H9 (cell line): ENCODE results near the gene HEXD. TPM values are rescaled to one million over a fixed set of nuclear protein-coding genes. Genes with fewer than 3 reads are reported as not detected.

ENCODE experiments used
- DNase-seq: peaks from one replicate; pipeline ENCODE4 v3.0.0-alpha.2; 2017
- H2AFZ ChIP-seq: one replicate; pipeline ENCODE4 v1.6.1; 2013; ENCODE audit warnings: mild to moderate bottlenecking, low read length, control low read depth, moderate library complexity
- H2AK5ac ChIP-seq: 2 replicates; pipeline ENCODE4 v1.6.1; 2013; ENCODE audit warnings: low read length, control low read depth, mixed read lengths; ENCODE audit not compliant: insufficient read length
- H2BK120ac ChIP-seq: one replicate; pipeline ENCODE4 v1.6.1; 2013; ENCODE audit warnings: low read depth, mild to moderate bottlenecking, low read length, control low read depth, inconsistent platforms; ENCODE audit not compliant: poor library complexity, severe bottlenecking
- H2BK12ac ChIP-seq: 2 replicates; pipeline ENCODE4 v1.6.1; 2013; ENCODE audit warnings: low read length, control low read depth, mixed read lengths, low read depth; ENCODE audit not compliant: insufficient read length
- H2BK15ac ChIP-seq: 2 replicates; pipeline ENCODE4 v1.6.1; 2013; ENCODE audit warnings: low read depth, low read length, control low read depth
- H2BK20ac ChIP-seq: one replicate; pipeline ENCODE4 v1.6.1; 2013; ENCODE audit warnings: low read depth, mild to moderate bottlenecking, low read length, control low read depth, inconsistent platforms; ENCODE audit not compliant: poor library complexity, severe bottlenecking
- H2BK5ac ChIP-seq: 2 replicates; pipeline ENCODE4 v1.6.1; 2013; ENCODE audit warnings: low read length, control low read depth, mixed read lengths; ENCODE audit not compliant: insufficient read length
- H3K14ac ChIP-seq: 2 replicates; pipeline ENCODE4 v1.6.1; 2013; ENCODE audit warnings: low read length, control low read depth; ENCODE audit not compliant: insufficient read depth
- H3K18ac ChIP-seq: 2 replicates; pipeline ENCODE4 v1.6.1; 2013; ENCODE audit warnings: low read depth, mild to moderate bottlenecking, mixed read lengths, low read length, control low read depth; ENCODE audit not compliant: insufficient read length
- H3K23ac ChIP-seq: 2 replicates; pipeline ENCODE4 v1.6.1; 2013; ENCODE audit warnings: low read length, control low read depth, mixed read lengths, low read depth; ENCODE audit not compliant: insufficient read length
- H3K23me2 ChIP-seq: 2 replicates; pipeline ENCODE4 v1.6.1; 2013; ENCODE audit warnings: low read depth, mild to moderate bottlenecking, mixed read lengths, low read length, control low read depth; ENCODE audit not compliant: insufficient read length, poor library complexity, severe bottlenecking
- H3K27ac ChIP-seq: 2 replicates; pipeline ENCODE4 v1.5.1; 2013; ENCODE audit warnings: low read length, control low read depth, mixed read lengths, low read depth; ENCODE audit not compliant: insufficient read length
- H3K27me3 ChIP-seq: 2 replicates; pipeline ENCODE4 v1.6.1; 2013; ENCODE audit warnings: low read length, control low read depth, inconsistent platforms; ENCODE audit not compliant: insufficient read depth
- H3K4ac ChIP-seq: 2 replicates; pipeline ENCODE4 v1.6.1; 2013; ENCODE audit warnings: low read depth, mild to moderate bottlenecking, control low read depth, inconsistent platforms, low read length, moderate library complexity
- H3K4me1 ChIP-seq: 2 replicates; pipeline ENCODE4 v1.6.1; 2013; ENCODE audit warnings: low read length, control low read depth, inconsistent platforms; ENCODE audit not compliant: insufficient read depth
- H3K4me2 ChIP-seq: 2 replicates; pipeline ENCODE4 v1.6.1; 2013; ENCODE audit warnings: low read length, control low read depth, mixed read lengths; ENCODE audit not compliant: insufficient read length, insufficient read depth
- H3K56ac ChIP-seq: 2 replicates; pipeline ENCODE4 v1.6.1; 2013; ENCODE audit warnings: low read depth, mild to moderate bottlenecking, mixed read lengths, low read length, control low read depth; ENCODE audit not compliant: insufficient read length
- H3K79me1 ChIP-seq: 2 replicates; pipeline ENCODE4 v1.6.1; 2013; ENCODE audit warnings: low read depth, mild to moderate bottlenecking, moderate library complexity, low read length, control low read depth, inconsistent platforms; ENCODE audit not compliant: insufficient read depth, poor library complexity, severe bottlenecking
- H3K79me2 ChIP-seq: 2 replicates; pipeline ENCODE4 v1.6.1; 2013; ENCODE audit warnings: low read length, control low read depth, inconsistent platforms; ENCODE audit not compliant: insufficient read depth
- H3K9ac ChIP-seq: 2 replicates; pipeline ENCODE4 v1.6.1; 2013; ENCODE audit warnings: low read length, control low read depth, mixed read lengths; ENCODE audit not compliant: insufficient read length; ENCODE audit errors: extremely low read depth
- H3K9me3 ChIP-seq: one replicate; pipeline ENCODE4 v1.6.1; 2013; ENCODE audit warnings: low read depth, low read length, inconsistent platforms; ENCODE audit not compliant: control insufficient read depth
- H3T11ph ChIP-seq: one replicate; pipeline ENCODE4 v1.6.1; 2013; ENCODE audit warnings: mild to moderate bottlenecking, low read length, control low read depth, inconsistent platforms
- H4K20me1 ChIP-seq: one replicate; pipeline ENCODE4 v1.6.1; 2013; ENCODE audit not compliant: control insufficient read depth, insufficient read length, insufficient read depth
- H4K5ac ChIP-seq: 2 replicates; pipeline ENCODE4 v1.6.1; 2013; ENCODE audit warnings: low read depth, mild to moderate bottlenecking, mixed read lengths, low read length, control low read depth; ENCODE audit not compliant: insufficient read length
- H4K8ac ChIP-seq: replicated peaks from 2 replicates; pipeline ENCODE4 v1.6.1; 2013; ENCODE audit warnings: low read length, control low read depth, mixed read lengths, low read depth; ENCODE audit not compliant: insufficient read length
- H4K91ac ChIP-seq: 2 replicates; pipeline ENCODE4 v1.6.1; 2013; ENCODE audit warnings: low read depth, mild to moderate bottlenecking, moderate library complexity, mixed read lengths, low read length, control low read depth; ENCODE audit not compliant: insufficient read length
- H3K27ac Mint-ChIP-seq, 3 experiments: 2 replicates in 2 of 3; 3 replicates in 1 of 3; pipeline ENCODE4 v1.8.0; 2020 to 2021; ENCODE audit warnings: mixed read lengths in 3 of 3, mild to moderate bottlenecking in 1 of 3, moderate library complexity in 1 of 3
- H3K27me3 Mint-ChIP-seq: 2 replicates; pipeline ENCODE4 v1.8.0; 2021; ENCODE audit warnings: low read depth, mild to moderate bottlenecking, moderate library complexity, mixed read lengths
- H3K36me3 Mint-ChIP-seq, 3 experiments: 2 replicates in 2 of 3; 3 replicates in 1 of 3; pipeline ENCODE4 v1.8.0; 2020 to 2021; ENCODE audit warnings: low read depth in 3 of 3, mixed read lengths in 3 of 3; ENCODE audit not compliant: insufficient read depth in 1 of 3
- H3K4me1 Mint-ChIP-seq, 2 experiments: 2 replicates each; pipeline ENCODE4 v1.8.0; 2020; ENCODE audit warnings: mixed read lengths in 2 of 2
- H3K4me3 Mint-ChIP-seq, 2 experiments: 2 replicates in 1 of 2; 3 replicates in 1 of 2; pipeline ENCODE4 v1.8.0; 2020 to 2021; ENCODE audit warnings: mild to moderate bottlenecking in 2 of 2, mixed read lengths in 2 of 2, moderate library complexity in 1 of 2
- H3K9me3 Mint-ChIP-seq, 2 experiments: 2 replicates in 1 of 2; 3 replicates in 1 of 2; pipeline ENCODE4 v1.8.0; 2020; ENCODE audit warnings: mild to moderate bottlenecking in 2 of 2, mixed read lengths in 2 of 2, moderate library complexity in 1 of 2
- WGBS: extraction: QIAGEN DNeasy Blood & Tissue Kit; methylation state at CpG from one replicate; pipeline ENCODE4 v1.1.7; 2013; ENCODE audit warnings: missing lambda C conversion rate, low lambda C conversion rate, mixed read lengths; ENCODE audit not compliant: insufficient read length; ENCODE audit errors: extremely low coverage; 5-methylcytosine and 5-hydroxymethylcytosine counted together
- total RNA-seq: library from RNA; stranded (reverse); gene quantifications from 2 replicates; pipeline ENCODE4 v1.2.1, GENCODE V29; 2021
- TF ChIP-seq, protein P1 (sequence below): fragments of 200-600 bp; sonication (generic); conservative IDR thresholded peaks from 3 replicates; pipeline ENCODE4 v1.8.0; 2021; ENCODE audit warnings: antibody characterized with exemption, mild to moderate bottlenecking

HEXD gene
- total RNA-seq, 1 experiment from 2014 or later: 23.2 TPM

DNA sequence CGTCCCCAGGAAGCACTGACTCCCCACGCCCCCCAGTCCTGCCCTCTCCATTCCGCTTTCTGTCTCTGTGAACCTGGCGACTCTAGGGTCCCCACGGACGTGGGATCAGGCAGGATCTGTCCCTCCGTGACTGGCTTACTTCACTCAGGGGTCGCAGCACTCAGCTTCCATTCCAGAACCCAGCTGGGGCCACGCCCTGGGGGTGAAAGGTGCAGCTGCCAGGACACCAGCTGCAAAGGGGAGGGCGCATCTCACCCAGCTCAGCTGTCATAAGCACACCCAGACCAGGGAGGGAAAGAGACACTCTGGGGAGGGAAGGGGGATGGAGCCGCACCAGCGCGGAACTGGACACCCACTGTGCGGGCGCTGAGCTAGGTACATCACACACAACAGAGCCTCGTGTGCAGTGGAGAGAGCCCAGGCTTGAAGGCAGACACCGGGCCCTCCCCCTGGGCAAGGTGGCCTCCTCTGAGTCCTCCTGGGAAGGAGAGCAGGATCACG lies 18.5 kb upstream of the HEXD start:
- H3K4ac ChIP-seq: no peak overlapping the region
- no peak overlapping the region for H3K18ac ChIP-seq
- DNase-seq: no peak
- no peak overlapping the region for H2BK5ac ChIP-seq
- H3K14ac ChIP-seq: no peak overlapping the region
- no peak overlapping the region for H4K91ac ChIP-seq
- no peak overlapping the region for H3K9ac ChIP-seq
- H2AK5ac ChIP-seq: no peak overlapping the region
- no peaks in the 10 kb centered on the region for H3K79me2 ChIP-seq
- no peak overlapping the region for H2BK20ac ChIP-seq
- peak overlapping the region in 1 of 3 experiments; percentile 75; a peak in 2 of 7 replicates for H3K27ac Mint-ChIP-seq
- no peaks in the 10 kb centered on the region for H3K23me2 ChIP-seq
- H3K4me1 ChIP-seq: no peaks in the 10 kb centered on the region
- no peak overlapping the region for H4K5ac ChIP-seq
- H4K8ac ChIP-seq: no peak overlapping the region
- no peak overlapping the region for H3K4me3 Mint-ChIP-seq
- H2BK15ac ChIP-seq: no peak overlapping the region
- H2BK120ac ChIP-seq: no peak overlapping the region
- H4K20me1 ChIP-seq: no peaks in the 10 kb centered on the region
- H3K79me1 ChIP-seq: no peaks in the 10 kb centered on the region
- H2AFZ ChIP-seq: no peak overlapping the region
- H3K27ac ChIP-seq: no peak overlapping the region
- no peaks in the 10 kb centered on the region for H3K9me3 ChIP-seq
- no peak overlapping the region for H2BK12ac ChIP-seq
- H3K36me3 Mint-ChIP-seq: peaks cover 2 to 23% (median 20%) of the 10 kb centered on the region in 3 experiments
- no CpG with 5 or more reads among the region's 18 CpGs for WGBS
- H3K4me1 Mint-ChIP-seq: no peaks in the 10 kb centered on the region; a peak in 1 of 4 replicates
- TF ChIP-seq, protein P1, sequence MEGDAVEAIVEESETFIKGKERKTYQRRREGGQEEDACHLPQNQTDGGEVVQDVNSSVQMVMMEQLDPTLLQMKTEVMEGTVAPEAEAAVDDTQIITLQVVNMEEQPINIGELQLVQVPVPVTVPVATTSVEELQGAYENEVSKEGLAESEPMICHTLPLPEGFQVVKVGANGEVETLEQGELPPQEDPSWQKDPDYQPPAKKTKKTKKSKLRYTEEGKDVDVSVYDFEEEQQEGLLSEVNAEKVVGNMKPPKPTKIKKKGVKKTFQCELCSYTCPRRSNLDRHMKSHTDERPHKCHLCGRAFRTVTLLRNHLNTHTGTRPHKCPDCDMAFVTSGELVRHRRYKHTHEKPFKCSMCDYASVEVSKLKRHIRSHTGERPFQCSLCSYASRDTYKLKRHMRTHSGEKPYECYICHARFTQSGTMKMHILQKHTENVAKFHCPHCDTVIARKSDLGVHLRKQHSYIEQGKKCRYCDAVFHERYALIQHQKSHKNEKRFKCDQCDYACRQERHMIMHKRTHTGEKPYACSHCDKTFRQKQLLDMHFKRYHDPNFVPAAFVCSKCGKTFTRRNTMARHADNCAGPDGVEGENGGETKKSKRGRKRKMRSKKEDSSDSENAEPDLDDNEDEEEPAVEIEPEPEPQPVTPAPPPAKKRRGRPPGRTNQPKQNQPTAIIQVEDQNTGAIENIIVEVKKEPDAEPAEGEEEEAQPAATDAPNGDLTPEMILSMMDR: no peak
- H3K23ac ChIP-seq: no peak overlapping the region
- no peak overlapping the region for H3T11ph ChIP-seq
- no peaks in the 10 kb centered on the region for H3K9me3 Mint-ChIP-seq
- H3K27me3 Mint-ChIP-seq: no peaks in the 10 kb centered on the region
- no peaks in the 10 kb centered on the region for H3K27me3 ChIP-seq
- H3K56ac ChIP-seq: no peak overlapping the region
- H3K4me2 ChIP-seq: no peak overlapping the region
